ENCODE results near the gene TMEM50B. TPM values are rescaled to one million over a fixed set of nuclear protein-coding genes. Genes with fewer than 3 reads are reported as not detected.

TMEM50B gene
- total RNA-seq, 1 donor from 2014 or later: 29.7 TPM

DNA sequence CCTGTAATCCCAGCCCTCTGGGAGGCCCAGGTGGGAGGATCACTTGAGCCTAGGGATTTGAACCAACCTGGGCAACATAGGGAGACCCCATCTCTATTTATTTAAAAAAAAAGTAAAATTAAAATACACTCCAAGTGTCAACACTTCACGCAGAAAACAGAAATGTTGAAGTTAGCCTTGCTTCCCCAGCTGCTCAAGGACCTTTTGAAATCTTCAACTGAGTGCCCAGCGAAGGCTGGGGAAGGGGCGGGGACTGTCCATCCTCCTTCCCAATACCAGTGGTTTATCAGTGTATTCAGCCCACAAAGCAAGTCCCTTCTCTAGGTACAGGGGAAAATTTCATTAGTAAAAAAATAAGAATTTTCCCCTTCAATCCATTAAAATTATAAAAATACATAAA lies 14.0 kb upstream of the TMEM50B start:
- Mint-ChIP-seq H3K27ac (ENCODE audit: unreplicated experiment) (no peak overlapping the region), H3K4me1 (ENCODE audit: low read depth, unreplicated experiment) (no peaks in the 10 kb centered on the region), H3K9me3 (ENCODE audit: unreplicated experiment) (no peaks in the 10 kb centered on the region), H3K36me3 (ENCODE audit: low read depth, unreplicated experiment) (no peaks in the 10 kb centered on the region), H3K4me3 (ENCODE audit: unreplicated experiment) (no peak overlapping the region), H3K27me3 (ENCODE audit: low read depth, unreplicated experiment) (peaks cover 4% of the 10 kb centered on the region)
- H3K27me3 ChIP-seq (ENCODE audit: insufficient read depth, low read length): peaks cover 3% of the 10 kb centered on the region
- peaks cover 5% of the 10 kb centered on the region for H3K4me1 ChIP-seq (ENCODE audit: insufficient read depth, low read length)
- H3K4me3 ChIP-seq (ENCODE audit: insufficient read depth, low read depth, low read length): no peak overlapping the region
- H3K79me2 ChIP-seq (ENCODE audit: insufficient read depth, low read length): no peaks in the 10 kb centered on the region
- H3K9ac ChIP-seq (ENCODE audit: low read length): no peak overlapping the region
- H2AFZ ChIP-seq (ENCODE audit: low read depth, low read length): no peak overlapping the region
- no peaks in the 10 kb centered on the region for H3K9me3 ChIP-seq (ENCODE audit: insufficient read depth, low read depth, low read length)
- H3K36me3 ChIP-seq (ENCODE audit: insufficient read depth, low read length): no peaks in the 10 kb centered on the region
- DNase-seq (ENCODE audit: low read depth) (no peak), FAIRE-seq (no peak)
- no peak overlapping the region for H3K27ac ChIP-seq (ENCODE audit: low read depth, low read length)
- H3K4me2 ChIP-seq (ENCODE audit: low read length): no peak overlapping the region
- no peaks in the 10 kb centered on the region for H4K20me1 ChIP-seq (ENCODE audit: insufficient read depth, low read length)
- TF ChIP-seq, protein P1, sequence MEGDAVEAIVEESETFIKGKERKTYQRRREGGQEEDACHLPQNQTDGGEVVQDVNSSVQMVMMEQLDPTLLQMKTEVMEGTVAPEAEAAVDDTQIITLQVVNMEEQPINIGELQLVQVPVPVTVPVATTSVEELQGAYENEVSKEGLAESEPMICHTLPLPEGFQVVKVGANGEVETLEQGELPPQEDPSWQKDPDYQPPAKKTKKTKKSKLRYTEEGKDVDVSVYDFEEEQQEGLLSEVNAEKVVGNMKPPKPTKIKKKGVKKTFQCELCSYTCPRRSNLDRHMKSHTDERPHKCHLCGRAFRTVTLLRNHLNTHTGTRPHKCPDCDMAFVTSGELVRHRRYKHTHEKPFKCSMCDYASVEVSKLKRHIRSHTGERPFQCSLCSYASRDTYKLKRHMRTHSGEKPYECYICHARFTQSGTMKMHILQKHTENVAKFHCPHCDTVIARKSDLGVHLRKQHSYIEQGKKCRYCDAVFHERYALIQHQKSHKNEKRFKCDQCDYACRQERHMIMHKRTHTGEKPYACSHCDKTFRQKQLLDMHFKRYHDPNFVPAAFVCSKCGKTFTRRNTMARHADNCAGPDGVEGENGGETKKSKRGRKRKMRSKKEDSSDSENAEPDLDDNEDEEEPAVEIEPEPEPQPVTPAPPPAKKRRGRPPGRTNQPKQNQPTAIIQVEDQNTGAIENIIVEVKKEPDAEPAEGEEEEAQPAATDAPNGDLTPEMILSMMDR (IDR thresholded peaks at IDR 0.05; ENCODE audit: insufficient read depth, low read depth, low read length): no peak
- no peak for TF ChIP-seq EZH2 (IDR thresholded peaks at IDR 0.05; ENCODE audit: insufficient read depth, low read length)

DNA sequence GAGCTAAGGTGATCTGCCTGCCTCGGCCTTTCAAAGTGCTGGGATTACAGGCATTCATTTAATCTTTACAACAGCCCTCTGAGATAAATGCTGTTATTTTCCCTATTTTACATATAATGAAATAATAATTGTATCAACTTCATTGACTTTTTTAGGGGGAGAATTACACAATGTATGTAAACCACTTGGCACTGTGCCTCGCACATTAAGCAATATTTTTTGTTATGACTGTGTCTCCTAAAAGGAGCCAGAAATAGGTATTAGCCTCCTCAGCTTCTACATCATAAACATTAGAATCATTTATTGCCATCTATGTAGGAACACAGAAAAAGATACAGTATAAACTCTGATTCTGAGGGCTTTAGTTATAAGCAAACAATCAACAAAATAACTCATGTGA lies 12.8 kb upstream of the TMEM50B start:
- no peak for TF ChIP-seq EZH2 (IDR thresholded peaks at IDR 0.05; ENCODE audit: insufficient read depth, low read length)
- TF ChIP-seq, protein P1 (IDR thresholded peaks at IDR 0.05; ENCODE audit: insufficient read depth, low read depth, low read length): no peak
- Histone ChIP-seq H4K20me1 (ENCODE audit: insufficient read depth, low read length) (no peaks in the 10 kb centered on the region), H3K4me3 (ENCODE audit: insufficient read depth, low read depth, low read length) (no peak overlapping the region), H3K9me3 (ENCODE audit: insufficient read depth, low read depth, low read length) (no peaks in the 10 kb centered on the region), H2AFZ (ENCODE audit: low read depth, low read length) (no peak overlapping the region), H3K27me3 (ENCODE audit: insufficient read depth, low read length) (peaks cover 3% of the 10 kb centered on the region), H3K9ac (ENCODE audit: low read length) (no peak overlapping the region), H3K27ac (ENCODE audit: low read depth, low read length) (no peak overlapping the region), H3K79me2 (ENCODE audit: insufficient read depth, low read length) (no peaks in the 10 kb centered on the region), H3K4me1 (ENCODE audit: insufficient read depth, low read length) (peaks cover 5% of the 10 kb centered on the region), H3K36me3 (ENCODE audit: insufficient read depth, low read length) (no peaks in the 10 kb centered on the region), H3K4me2 (ENCODE audit: low read length) (no peak overlapping the region)
- Mint-ChIP-seq H3K4me1 (ENCODE audit: low read depth, unreplicated experiment) (no peaks in the 10 kb centered on the region), H3K4me3 (ENCODE audit: unreplicated experiment) (no peak overlapping the region), H3K36me3 (ENCODE audit: low read depth, unreplicated experiment) (peaks cover 3% of the 10 kb centered on the region), H3K27ac (ENCODE audit: unreplicated experiment) (no peak overlapping the region), H3K9me3 (ENCODE audit: unreplicated experiment) (no peaks in the 10 kb centered on the region), H3K27me3 (ENCODE audit: low read depth, unreplicated experiment) (peaks cover 4% of the 10 kb centered on the region)
- FAIRE-seq (no peak), DNase-seq (ENCODE audit: low read depth) (no peak)

DNA sequence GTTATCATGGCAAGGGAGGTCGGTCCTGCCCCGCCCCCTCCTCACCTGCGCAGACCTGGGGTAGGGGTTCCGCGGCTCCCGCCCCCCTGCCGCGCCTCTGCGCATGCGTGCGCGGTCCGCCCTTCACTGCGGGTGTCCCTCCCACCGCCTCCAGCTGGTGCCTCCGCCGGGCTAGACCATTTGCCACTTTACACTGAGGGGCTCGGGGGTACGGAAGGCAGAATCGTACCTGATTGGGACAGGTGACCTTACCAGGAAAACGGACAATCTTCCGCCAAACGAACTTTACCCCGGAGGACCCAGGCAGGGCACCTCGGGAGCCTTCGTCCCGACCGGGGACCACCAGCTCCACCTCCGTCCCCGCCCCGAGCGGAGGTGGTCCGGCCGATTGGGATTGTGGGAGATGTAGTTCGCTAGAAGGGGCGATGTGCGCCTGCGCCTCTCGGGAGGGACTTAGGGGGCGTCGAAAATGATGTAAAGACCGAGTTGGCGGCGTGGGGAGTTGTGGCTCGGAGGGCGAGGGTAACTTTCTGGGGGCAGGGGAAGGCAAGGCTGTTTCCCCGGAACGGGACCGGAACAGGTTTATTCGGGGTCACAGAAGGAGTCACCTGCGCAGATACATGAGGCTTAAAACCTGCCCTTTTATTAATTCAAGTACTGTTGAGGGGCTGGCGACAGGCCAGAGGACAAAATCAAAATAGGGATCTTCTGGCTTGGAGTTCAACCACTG lies 11.8 kb upstream of the TMEM50B start, which contains the start of gene DNAJC28:
Gene DNAJC28 (minus strand): TSS at position 344 of the 730 bp plus-strand sequence. CDS start 2,323 bp downstream, outside the sequence.
- Histone ChIP-seq H3K9ac (ENCODE audit: low read length) (peak within 1 kb of the TSS; percentile 89), H3K4me3 (ENCODE audit: insufficient read depth, low read depth, low read length) (peak within 1 kb of the TSS; percentile 94), H3K4me2 (ENCODE audit: low read length) (peak within 1 kb of the TSS; percentile 88), H3K27me3 (ENCODE audit: insufficient read depth, low read length) (no peaks in the 10 kb centered on the region), H3K27ac (ENCODE audit: low read depth, low read length) (peak within 1 kb of the TSS; percentile 83), H4K20me1 (ENCODE audit: insufficient read depth, low read length) (no peaks in the 10 kb centered on the region), H2AFZ (ENCODE audit: low read depth, low read length) (peak within 1 kb of the TSS; percentile 100), H3K79me2 (ENCODE audit: insufficient read depth, low read length) (no peaks in the 10 kb centered on the region), H3K4me1 (ENCODE audit: insufficient read depth, low read length) (peaks cover 5% of the 10 kb centered on the region), H3K9me3 (ENCODE audit: insufficient read depth, low read depth, low read length) (no peaks in the 10 kb centered on the region), H3K36me3 (ENCODE audit: insufficient read depth, low read length) (no peaks in the 10 kb centered on the region)
- peaks cover 4% of the 10 kb centered on the region for H3K27me3 Mint-ChIP-seq (ENCODE audit: low read depth, unreplicated experiment)
- FAIRE-seq (peak; percentile 83), DNase-seq (ENCODE audit: low read depth) (peak; percentile 80)
- H3K9me3 Mint-ChIP-seq (ENCODE audit: unreplicated experiment): no peaks in the 10 kb centered on the region
- H3K27ac Mint-ChIP-seq (ENCODE audit: unreplicated experiment): peak within 1 kb of the TSS; percentile 92
- no peak for TF ChIP-seq EZH2 (IDR thresholded peaks at IDR 0.05; ENCODE audit: insufficient read depth, low read length)
- TF ChIP-seq, protein P1 (IDR thresholded peaks at IDR 0.05; ENCODE audit: insufficient read depth, low read depth, low read length): no peak
- H3K4me1 Mint-ChIP-seq (ENCODE audit: low read depth, unreplicated experiment): no peaks in the 10 kb centered on the region
- H3K36me3 Mint-ChIP-seq (ENCODE audit: low read depth, unreplicated experiment): peaks cover 3% of the 10 kb centered on the region
- H3K4me3 Mint-ChIP-seq (ENCODE audit: unreplicated experiment): peak within 1 kb of the TSS; percentile 90
